Measurements from ENCODE around the gene FNDC8. TPM values are rescaled to one million over a fixed set of nuclear protein-coding genes. Genes with fewer than 3 reads are reported as not detected.
"Not testable (repeated sequence)": the region's sequence is repeated elsewhere in the genome, so short reads cannot be mapped to it uniquely, and the experiment has no call there.

FNDC8 gene
- polyA plus RNA-seq, 4 donors: 0.04 TPM; not detected in 3

DNA sequence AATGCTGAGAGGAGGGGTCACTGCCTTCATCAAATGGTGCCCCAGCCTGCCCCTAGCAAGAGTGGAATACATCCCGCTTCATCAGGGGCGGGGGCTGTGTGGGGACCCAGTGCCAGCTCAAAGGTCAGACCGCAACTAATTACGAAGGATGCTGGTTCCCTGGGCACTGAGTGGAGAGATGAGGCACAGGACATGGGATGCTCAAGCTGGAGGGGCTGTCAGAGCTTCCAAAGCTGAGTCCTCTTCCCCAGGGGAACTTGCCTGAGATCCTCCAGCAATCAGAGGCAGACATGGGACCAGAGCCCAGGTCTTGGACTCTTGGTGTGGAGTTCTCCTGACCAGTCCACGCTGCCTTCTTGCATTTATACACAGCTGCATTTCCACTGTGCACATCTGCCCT is 45.1 kb downstream of the FNDC8 start:
- 50 to 69% (median 61%) methylated on average over 5 of the region's 5 CpGs for WGBS, 3 donors
- FAIRE-seq: no peak

DNA sequence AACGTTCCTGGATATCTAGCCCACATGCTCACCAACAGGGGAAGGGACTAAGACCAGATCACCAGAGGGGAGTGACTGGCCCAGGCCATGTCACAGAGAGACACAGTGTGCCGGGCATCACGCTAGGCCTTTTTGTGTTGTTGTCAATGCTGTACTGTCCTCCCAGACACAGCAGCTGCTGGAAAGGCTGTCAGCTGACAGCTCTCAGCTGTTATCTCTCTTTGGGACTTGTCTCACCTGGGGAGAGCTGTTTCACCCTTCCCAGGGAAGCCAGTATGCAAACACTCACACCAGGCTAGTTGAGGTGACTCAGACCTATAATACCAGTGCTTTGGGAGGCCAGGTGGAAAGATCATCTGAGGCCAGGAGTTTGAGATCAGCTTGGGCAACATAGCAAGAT is 45.6 kb downstream of the FNDC8 start:
- FAIRE-seq (no peak), DNase-seq (no peak)
- H3K36me3 ChIP-seq (ENCODE audit: control insufficient read depth in 3 of 3, insufficient read depth in 2 of 3, low read depth in 1 of 3, low read length in 3 of 3): no peaks in the 10 kb centered on the region
- H3K27me3 ChIP-seq (ENCODE audit: control insufficient read depth in 3 of 3, insufficient read depth in 3 of 3, low read length in 3 of 3): no peaks in the 10 kb centered on the region
- no peak overlapping the region for H3K27ac ChIP-seq (ENCODE audit: low read depth in 1 of 3, low read length in 2 of 3)
- no peak overlapping the region for H3K4me3 ChIP-seq (ENCODE audit: low read depth in 1 of 3, low read length in 3 of 3)
- no peaks in the 10 kb centered on the region for H3K9me3 ChIP-seq (ENCODE audit: control insufficient read depth in 2 of 2, insufficient read depth in 1 of 2, low read depth in 1 of 2, low read length in 1 of 2)
- H3K4me1 ChIP-seq (ENCODE audit: control insufficient read depth in 3 of 3, insufficient read depth in 2 of 3, low read depth in 1 of 3, low read length in 2 of 3): no peaks in the 10 kb centered on the region
- WGBS, 3 donors: 30 to 64% (median 48%) methylated on average over 3 of the region's 3 CpGs

More for the DNA sequence above, 45.1 kb downstream of the FNDC8 start:
- H3K9me3 ChIP-seq (ENCODE audit: control insufficient read depth in 2 of 2, insufficient read depth in 1 of 2, low read depth in 1 of 2, low read length in 1 of 2): no peaks in the 10 kb centered on the region
- no peaks in the 10 kb centered on the region for H3K4me1 ChIP-seq (ENCODE audit: control insufficient read depth in 3 of 3, insufficient read depth in 2 of 3, low read depth in 1 of 3, low read length in 2 of 3)
- H3K27ac ChIP-seq (ENCODE audit: low read depth in 1 of 3, low read length in 2 of 3): no peak overlapping the region
- no peak overlapping the region for H3K4me3 ChIP-seq (ENCODE audit: low read depth in 1 of 3, low read length in 3 of 3)
- H3K27me3 ChIP-seq (ENCODE audit: control insufficient read depth in 3 of 3, insufficient read depth in 3 of 3, low read length in 3 of 3): peaks cover 0 to under 1% (median 0%) of the 10 kb centered on the region in 3 donors
- no peak for DNase-seq
- H3K36me3 ChIP-seq (ENCODE audit: control insufficient read depth in 3 of 3, insufficient read depth in 2 of 3, low read depth in 1 of 3, low read length in 3 of 3): no peaks in the 10 kb centered on the region

DNA sequence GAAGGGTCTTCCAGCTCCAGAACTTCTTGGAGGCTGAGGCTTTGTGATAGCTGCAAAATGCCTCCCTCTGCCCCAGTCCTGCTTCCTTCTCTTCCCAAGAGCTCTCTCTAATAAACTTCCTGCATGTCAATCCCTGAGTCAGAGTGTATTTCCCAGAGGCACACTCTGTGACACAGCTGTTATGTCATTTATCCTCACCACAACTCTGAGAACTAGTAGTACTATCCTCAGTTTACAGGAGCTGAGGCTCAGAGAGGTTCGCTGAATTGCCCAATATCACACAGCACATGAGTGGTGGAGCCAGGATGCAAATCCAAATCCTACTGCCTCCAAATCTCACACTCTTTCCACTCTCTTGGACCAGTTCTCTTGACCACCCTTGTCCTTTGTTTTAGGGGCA is 46.3 kb downstream of the FNDC8 start:
- no peak for DNase-seq
- 83 to 92% (median 85%) methylated on average over 1 of the region's 1 CpG for WGBS, 3 donors
- Histone ChIP-seq H3K9me3 (ENCODE audit: control insufficient read depth in 2 of 2, insufficient read depth in 1 of 2, low read depth in 1 of 2, low read length in 1 of 2) (no peaks in the 10 kb centered on the region), H3K27me3 (ENCODE audit: control insufficient read depth in 3 of 3, insufficient read depth in 3 of 3, low read length in 3 of 3) (no peaks in the 10 kb centered on the region), H3K36me3 (ENCODE audit: control insufficient read depth in 3 of 3, insufficient read depth in 2 of 3, low read depth in 1 of 3, low read length in 3 of 3) (no peaks in the 10 kb centered on the region), H3K4me3 (ENCODE audit: low read depth in 1 of 3, low read length in 3 of 3) (no peak overlapping the region), H3K4me1 (ENCODE audit: control insufficient read depth in 3 of 3, insufficient read depth in 2 of 3, low read depth in 1 of 3, low read length in 2 of 3) (no peaks in the 10 kb centered on the region), H3K27ac (ENCODE audit: low read depth in 1 of 3, low read length in 2 of 3) (no peak overlapping the region)
- FAIRE-seq: no peak

DNA sequence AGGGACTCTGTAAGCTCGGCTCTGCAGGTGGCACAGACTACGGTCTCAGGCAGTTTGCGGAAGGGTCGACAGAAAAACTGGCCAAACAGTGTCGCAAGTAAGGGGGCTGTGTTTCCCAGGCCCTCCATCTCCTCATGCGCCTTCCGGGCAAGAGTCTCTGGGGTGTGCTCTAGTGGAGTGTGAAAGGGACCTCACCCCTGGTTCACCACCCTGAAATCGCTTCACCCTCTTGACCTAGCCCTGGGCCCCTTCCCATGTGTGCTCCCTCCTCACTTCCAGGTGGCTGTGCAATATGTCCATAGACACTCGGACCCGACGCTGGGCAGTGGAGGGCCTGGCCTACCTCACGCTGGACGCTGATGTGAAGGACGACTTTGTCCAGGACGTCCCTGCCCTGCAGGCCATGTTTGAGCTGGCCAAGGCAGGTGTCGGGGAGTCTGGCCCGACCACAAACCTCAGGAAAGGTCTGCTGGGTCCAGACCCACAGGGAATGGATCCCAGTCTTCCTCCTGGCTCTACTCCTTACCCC is 48.5 kb downstream of the FNDC8 start:
- DNase-seq (no peak), FAIRE-seq (no peak)
- WGBS, 3 donors: 84 to 91% (median 85%) methylated on average over 17 of the region's 17 CpGs
- Histone ChIP-seq H3K36me3 (ENCODE audit: control insufficient read depth in 3 of 3, insufficient read depth in 2 of 3, low read depth in 1 of 3, low read length in 3 of 3) (no peaks in the 10 kb centered on the region), H3K4me3 (ENCODE audit: low read depth in 1 of 3, low read length in 3 of 3) (no peak overlapping the region), H3K4me1 (ENCODE audit: control insufficient read depth in 3 of 3, insufficient read depth in 2 of 3, low read depth in 1 of 3, low read length in 2 of 3) (no peaks in the 10 kb centered on the region), H3K27ac (ENCODE audit: low read depth in 1 of 3, low read length in 2 of 3) (no peak overlapping the region), H3K27me3 (ENCODE audit: control insufficient read depth in 3 of 3, insufficient read depth in 3 of 3, low read length in 3 of 3) (no peaks in the 10 kb centered on the region), H3K9me3 (ENCODE audit: control insufficient read depth in 2 of 2, insufficient read depth in 1 of 2, low read depth in 1 of 2, low read length in 1 of 2) (no peaks in the 10 kb centered on the region)

DNA sequence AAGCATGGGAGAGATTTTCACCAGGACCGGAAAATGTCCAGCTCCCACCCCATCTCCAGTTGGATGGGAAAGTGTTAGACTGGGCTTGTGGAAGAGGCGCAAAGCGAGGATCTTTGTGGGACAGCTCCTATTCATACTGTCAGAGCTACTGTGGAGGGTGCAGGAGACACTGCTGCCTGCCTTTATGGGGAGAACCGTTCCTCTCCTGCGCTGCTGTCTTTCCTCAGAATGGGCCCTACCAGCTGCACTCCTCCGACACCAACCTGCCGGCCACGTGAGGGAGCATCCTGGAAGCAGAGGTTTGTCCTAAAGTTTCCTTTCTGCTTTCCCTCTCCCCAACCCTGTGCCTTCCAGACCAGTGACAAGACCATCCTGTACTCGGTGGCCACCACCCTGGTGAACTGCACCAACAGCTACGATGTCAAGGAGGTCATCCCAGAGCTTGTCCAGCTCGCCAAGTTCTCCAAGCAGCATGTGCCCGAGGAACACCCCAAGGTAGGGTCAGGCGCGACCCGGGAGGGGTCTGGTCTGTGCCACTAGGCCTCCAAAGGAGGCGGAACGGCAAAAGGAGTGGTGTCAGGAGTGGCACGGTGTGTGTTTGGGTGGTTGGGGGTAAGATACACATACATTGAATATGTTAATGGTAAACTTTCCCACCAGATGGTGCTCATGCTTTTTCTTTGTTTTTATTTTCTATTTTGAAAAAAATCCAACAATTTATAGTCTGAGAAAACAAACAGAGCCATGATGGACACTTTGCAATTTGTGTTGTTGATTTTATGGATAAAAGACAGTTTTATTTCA is 49.8 kb downstream of the FNDC8 start:
- no peak for FAIRE-seq
- Histone ChIP-seq H3K36me3 (ENCODE audit: control insufficient read depth in 3 of 3, insufficient read depth in 2 of 3, low read depth in 1 of 3, low read length in 3 of 3) (no peaks in the 10 kb centered on the region), H3K27me3 (ENCODE audit: control insufficient read depth in 3 of 3, insufficient read depth in 3 of 3, low read length in 3 of 3) (peaks cover 0 to 2% (median 0%) of the 10 kb centered on the region in 3 donors), H3K9me3 (ENCODE audit: control insufficient read depth in 2 of 2, insufficient read depth in 1 of 2, low read depth in 1 of 2, low read length in 1 of 2) (no peaks in the 10 kb centered on the region), H3K4me1 (ENCODE audit: control insufficient read depth in 3 of 3, insufficient read depth in 2 of 3, low read depth in 1 of 3, low read length in 2 of 3) (no peaks in the 10 kb centered on the region), H3K27ac (ENCODE audit: low read depth in 1 of 3, low read length in 2 of 3) (no peak overlapping the region), H3K4me3 (ENCODE audit: low read depth in 1 of 3, low read length in 3 of 3) (no peak overlapping the region)
- 64 to 73% (median 65%) methylated on average over 18 of the region's 18 CpGs for WGBS, 3 donors
- DNase-seq: peak in 1 of 2 donors; percentile 35

DNA sequence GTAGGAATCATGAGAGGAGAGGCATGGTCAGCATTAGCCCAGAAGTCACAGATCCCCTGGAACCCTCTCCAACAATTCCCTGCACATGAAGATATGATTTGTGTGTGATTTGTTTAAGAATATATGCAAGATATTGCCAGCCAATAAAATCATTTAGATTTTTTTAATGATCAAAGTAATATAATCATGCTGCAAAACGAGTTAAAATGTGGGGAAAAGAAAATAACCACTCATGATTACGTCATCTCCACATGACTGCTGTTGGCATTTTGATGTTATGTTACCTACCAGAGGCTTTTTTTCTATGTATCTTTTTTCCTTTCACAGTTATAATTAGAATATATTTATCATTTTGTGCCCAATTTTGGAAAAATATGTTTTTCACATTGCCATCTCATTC is 50.4 kb downstream of the FNDC8 start:
- peak in 1 of 2 donors; percentile 7 for DNase-seq
- H3K27ac ChIP-seq (ENCODE audit: low read depth in 1 of 3, low read length in 2 of 3): no peak overlapping the region
- H3K27me3 ChIP-seq (ENCODE audit: control insufficient read depth in 3 of 3, insufficient read depth in 3 of 3, low read length in 3 of 3): peaks cover 0 to 2% (median 0%) of the 10 kb centered on the region in 3 donors
- H3K4me1 ChIP-seq (ENCODE audit: control insufficient read depth in 3 of 3, insufficient read depth in 2 of 3, low read depth in 1 of 3, low read length in 2 of 3): no peaks in the 10 kb centered on the region
- H3K36me3 ChIP-seq (ENCODE audit: control insufficient read depth in 3 of 3, insufficient read depth in 2 of 3, low read depth in 1 of 3, low read length in 3 of 3): no peaks in the 10 kb centered on the region
- 23 to 42% (median 29%) methylated on average over 2 of the region's 2 CpGs for WGBS, 3 donors
- H3K4me3 ChIP-seq (ENCODE audit: low read depth in 1 of 3, low read length in 3 of 3): no peak overlapping the region
- H3K9me3 ChIP-seq (ENCODE audit: control insufficient read depth in 2 of 2, insufficient read depth in 1 of 2, low read depth in 1 of 2, low read length in 1 of 2): no peaks in the 10 kb centered on the region
- no peak for FAIRE-seq

DNA sequence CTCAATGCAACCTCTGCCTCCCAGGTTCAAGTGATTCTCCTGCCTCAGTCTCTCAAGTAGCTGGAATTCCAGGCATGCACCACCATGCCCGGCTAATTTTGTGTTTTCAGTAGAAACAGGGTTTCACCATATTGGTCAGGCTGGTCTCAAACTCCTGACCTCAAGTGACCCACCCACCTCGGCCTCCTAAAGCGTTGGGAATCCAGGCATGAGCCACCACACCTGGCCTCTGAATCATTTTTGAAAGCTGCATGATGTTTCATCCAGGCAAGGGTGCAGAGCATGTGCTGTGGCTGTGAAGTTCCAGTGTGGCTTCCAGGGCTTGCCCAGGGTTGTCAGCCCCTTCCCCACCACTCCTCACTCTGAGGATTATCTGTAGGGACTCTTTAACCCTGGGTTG is 50.9 kb downstream of the FNDC8 start:
- not testable (repeated sequence) for H3K4me3 ChIP-seq (ENCODE audit: low read depth in 1 of 3, low read length in 3 of 3); DNase-seq; H3K36me3 ChIP-seq (ENCODE audit: control insufficient read depth in 3 of 3, insufficient read depth in 2 of 3, low read depth in 1 of 3, low read length in 3 of 3); H3K9me3 ChIP-seq (ENCODE audit: control insufficient read depth in 2 of 2, insufficient read depth in 1 of 2, low read depth in 1 of 2, low read length in 1 of 2); FAIRE-seq; H3K27ac ChIP-seq (ENCODE audit: low read depth in 1 of 3, low read length in 2 of 3); H3K4me1 ChIP-seq (ENCODE audit: control insufficient read depth in 3 of 3, insufficient read depth in 2 of 3, low read depth in 1 of 3, low read length in 2 of 3); H3K27me3 ChIP-seq (ENCODE audit: control insufficient read depth in 3 of 3, insufficient read depth in 3 of 3, low read length in 3 of 3)
- WGBS, 3 donors: 58 to 81% (median 76%) methylated on average over 3 of the region's 3 CpGs

DNA sequence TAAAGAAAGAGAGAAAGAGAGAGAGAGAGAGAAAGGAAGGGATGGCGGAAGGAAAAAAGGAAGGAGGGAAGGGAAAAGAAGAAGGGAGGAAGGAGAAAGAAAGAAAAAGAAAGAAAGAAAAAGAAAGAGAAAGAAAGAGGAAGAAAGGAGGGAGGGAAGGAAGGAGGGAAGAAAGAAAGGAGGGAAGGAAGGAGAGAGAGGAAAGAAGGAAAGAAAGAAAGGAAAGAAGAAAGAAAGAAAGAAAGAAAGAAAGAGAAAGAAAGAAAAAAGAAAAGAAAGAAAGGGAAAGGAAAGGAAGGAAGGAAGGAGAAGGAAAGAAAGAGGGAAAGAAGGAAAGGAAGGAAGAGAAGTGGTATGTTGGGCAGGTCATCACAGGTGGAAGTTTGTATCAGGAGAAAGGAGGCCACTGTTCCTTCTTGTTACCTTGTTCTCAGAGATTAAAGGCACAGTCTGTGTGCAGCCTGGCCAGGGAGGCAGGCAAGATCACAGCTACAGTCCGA is 53.5 kb downstream of the FNDC8 start:
- no peak for FAIRE-seq
- H3K36me3 ChIP-seq (ENCODE audit: control insufficient read depth in 3 of 3, insufficient read depth in 2 of 3, low read depth in 1 of 3, low read length in 3 of 3): no peaks in the 10 kb centered on the region
- H3K4me1 ChIP-seq (ENCODE audit: control insufficient read depth in 3 of 3, insufficient read depth in 2 of 3, low read depth in 1 of 3, low read length in 2 of 3): no peaks in the 10 kb centered on the region
- H3K4me3 ChIP-seq (ENCODE audit: low read depth in 1 of 3, low read length in 3 of 3): no peak overlapping the region
- WGBS, 3 donors: 84 to 92% (median 84%) methylated on average over 2 of the region's 2 CpGs
- H3K27me3 ChIP-seq (ENCODE audit: control insufficient read depth in 3 of 3, insufficient read depth in 3 of 3, low read length in 3 of 3): peaks cover 0 to 2% (median 0%) of the 10 kb centered on the region in 3 donors
- no peak overlapping the region for H3K27ac ChIP-seq (ENCODE audit: low read depth in 1 of 3, low read length in 2 of 3)
- DNase-seq: no peak
- no peaks in the 10 kb centered on the region for H3K9me3 ChIP-seq (ENCODE audit: control insufficient read depth in 2 of 2, insufficient read depth in 1 of 2, low read depth in 1 of 2, low read length in 1 of 2)

All from small intestine (tissue), 7 donors.